DND-41 (cell line): ENCODE data around the gene PTGES3L.

Experiments used
- CTCF ChIP-seq: IDR thresholded peaks from 2 replicates; pipeline ENCODE4 v1.5.1; 2012; ENCODE audit warnings: borderline replicate concordance, low read length, moderate library complexity, mild to moderate bottlenecking; ENCODE audit not compliant: poor library complexity, severe bottlenecking; ENCODE audit errors: extremely low read depth
- EZH2 ChIP-seq: IDR thresholded peaks from 3 replicates; pipeline ENCODE4 v1.6.1; 2012; ENCODE audit warnings: borderline replicate concordance, low read depth, mild to moderate bottlenecking, moderate library complexity, low read length, inconsistent platforms; ENCODE audit not compliant: severe bottlenecking

DNA sequence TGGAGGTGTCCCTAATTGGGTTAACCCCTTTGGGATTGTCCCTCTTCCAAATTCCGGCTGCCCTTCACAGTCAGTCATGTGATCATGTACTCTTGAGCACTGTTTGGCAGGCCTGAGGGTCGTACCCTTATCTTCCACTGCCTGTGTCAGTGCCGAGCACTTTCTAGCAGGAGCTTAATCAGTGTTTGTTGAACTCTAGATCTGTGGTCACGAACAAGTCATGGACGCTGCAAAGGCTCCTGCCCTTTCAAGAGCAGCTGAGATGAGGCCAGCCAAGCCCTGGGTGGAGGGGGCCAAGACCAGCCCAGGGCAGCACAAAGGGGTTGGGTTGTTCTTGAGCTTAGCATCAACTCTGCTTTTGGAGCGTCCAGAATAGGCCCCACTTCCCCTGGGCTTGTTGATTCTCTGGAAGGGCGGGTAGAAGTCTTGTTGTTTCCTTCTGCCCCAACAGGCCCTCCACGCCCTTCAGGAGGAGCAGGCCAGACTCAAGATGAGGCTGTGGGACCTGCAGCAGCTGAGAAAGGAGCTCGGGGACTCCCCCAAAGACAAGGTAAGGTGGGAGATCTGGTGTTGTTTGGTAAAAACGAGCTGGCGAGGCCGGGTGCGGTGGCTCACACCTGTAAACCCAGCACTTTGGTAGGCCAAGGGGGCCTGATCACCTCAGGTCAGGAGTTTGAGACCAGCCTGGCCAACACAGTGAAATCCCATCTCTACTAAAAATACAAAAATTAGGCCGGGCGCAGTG lies 32.0 kb upstream of the PTGES3L start:
- no peak for TF ChIP-seq CTCF
- TF ChIP-seq EZH2 = no peak
